HCT116 (cell line): ENCODE data around the gene IGSF11.

Source experiments
- CBX3 ChIP-seq: IDR thresholded peaks from 2 replicates; pipeline ENCODE4 v1.6.1; 2012; ENCODE audit warnings: low read depth
- CTCF ChIP-seq, 3 experiments: fragments of 200-600 bp in 1 of 3; sonication (generic) in 1 of 3; IDR thresholded peaks in 2 of 3; conservative IDR thresholded peaks in 1 of 3; 2 replicates each; pipeline ENCODE4 v1.5.1; 2012 to 2017; ENCODE audit warnings: low read depth in 2 of 3, low read length in 2 of 3, antibody characterized with exemption in 1 of 3, borderline replicate concordance in 1 of 3, control low read depth in 1 of 3, mild to moderate bottlenecking in 1 of 3, mixed read lengths in 1 of 3, mixed run types in 1 of 3, moderate library complexity in 1 of 3; ENCODE audit not compliant: insufficient read depth in 1 of 3
- EGR1 ChIP-seq: IDR thresholded peaks from 2 replicates; pipeline ENCODE4 v1.6.1; 2012; ENCODE audit warnings: low read depth
- EZH2 ChIP-seq: fragments of 200-600 bp; sonication (generic); IDR thresholded peaks from 2 replicates; pipeline ENCODE4 v1.6.1; 2017; ENCODE audit warnings: antibody characterized with exemption, mixed run types
- POLR2A ChIP-seq: IDR thresholded peaks from 2 replicates; pipeline ENCODE4 v1.7.0; 2011; ENCODE audit warnings: borderline replicate concordance; ENCODE audit not compliant: insufficient read depth, insufficient read length; ENCODE audit errors: extremely low read depth
- POLR2AphosphoS5 ChIP-seq: IDR thresholded peaks from 2 replicates; pipeline ENCODE4 v1.6.1; 2011; ENCODE audit warnings: mild to moderate bottlenecking, low read depth, low read length, moderate library complexity
- RAD21 ChIP-seq: IDR thresholded peaks from 2 replicates; pipeline ENCODE4 v1.6.1; 2012; ENCODE audit warnings: low read depth, mild to moderate bottlenecking
- SP1 ChIP-seq: IDR thresholded peaks from 2 replicates; pipeline ENCODE4 v1.6.1; 2012; ENCODE audit warnings: low read depth
- TCF7L2 ChIP-seq: IDR thresholded peaks from 2 replicates; pipeline ENCODE4 v1.7.0; 2011; ENCODE audit warnings: borderline replicate concordance, inconsistent platforms; ENCODE audit not compliant: insufficient read depth, insufficient read length; ENCODE audit errors: extremely low read depth
- YY1 ChIP-seq: IDR thresholded peaks from 2 replicates; pipeline ENCODE4 v1.6.1; 2011; ENCODE audit warnings: low read length, low read depth, moderate library complexity, mild to moderate bottlenecking; ENCODE audit not compliant: insufficient replicate concordance; ENCODE audit errors: extremely low read depth

- TF ChIP-seq POLR2A (no peak), EZH2 (no peak), CTCF (IDR thresholded peaks at IDR 0.05 in 2 of 3, conservative IDR thresholded peaks at IDR 0.05 in 1 of 3; ENCODE audit: borderline replicate concordance in 1 of 3, insufficient read depth in 1 of 3, low read depth in 2 of 3, low read length in 2 of 3) (no peak), CBX3 (no peak), EGR1 (no peak), SP1 (no peak), POLR2AphosphoS5 (no peak), TCF7L2 (no peak), RAD21 (no peak), YY1 (no peak)
Measured at GRCh38 chr3:119033393-119034255, 1.0 kb downstream of the IGSF11 start.
